SK-N-SH (cell line): ENCODE data around the gene EDN2.

ENCODE experiments used
- CHD2 ChIP-seq: fragments of 150-350 bp; IDR thresholded peaks from 2 replicates; pipeline ENCODE4 v1.6.1; 2018; ENCODE audit warnings: low read length; ENCODE audit not compliant: partially characterized antibody
- FOSL2 ChIP-seq: IDR thresholded peaks from 2 replicates; pipeline ENCODE4 v1.4.0; 2012; ENCODE audit warnings: low read depth, mild to moderate bottlenecking, moderate library complexity, borderline replicate concordance
- FOXM1 ChIP-seq: IDR thresholded peaks from 2 replicates; pipeline ENCODE4 v1.4.0; 2012; ENCODE audit warnings: low read depth, mild to moderate bottlenecking
- GABPA ChIP-seq: IDR thresholded peaks from 2 replicates; pipeline ENCODE4 v1.4.0; 2012; ENCODE audit warnings: low read depth, mild to moderate bottlenecking
- NRF1 ChIP-seq: IDR thresholded peaks from 2 replicates; pipeline ENCODE4 v1.6.1; 2012; ENCODE audit warnings: low read depth, mild to moderate bottlenecking, low read length
- RAD21 ChIP-seq: IDR thresholded peaks from 2 replicates; pipeline ENCODE4 v1.6.1; 2012; ENCODE audit warnings: mild to moderate bottlenecking, low read length
- RCOR1 ChIP-seq: fragments of 150-350 bp; IDR thresholded peaks from 2 replicates; pipeline ENCODE4 v1.6.1; 2017; ENCODE audit warnings: antibody characterized with exemption, low read length
- SMC3 ChIP-seq: IDR thresholded peaks from 2 replicates; pipeline ENCODE4 v1.6.1; 2012; ENCODE audit warnings: low read depth, low read length, improper control_type of control experiment
- TF ChIP-seq, protein P1 (sequence below): fragments of 200-600 bp; sonication (generic); IDR thresholded peaks from 2 replicates; pipeline ENCODE4 v1.6.1; 2017; ENCODE audit warnings: antibody characterized with exemption, mild to moderate bottlenecking, moderate library complexity
- TF ChIP-seq, protein P2 (sequence below): fragments of 150-350 bp; IDR thresholded peaks from 2 replicates; pipeline ENCODE4 v1.6.1; 2017; ENCODE audit warnings: antibody characterized with exemption, low read length, low read depth, borderline replicate concordance
- TF ChIP-seq, protein P3 (sequence below): IDR thresholded peaks from 2 replicates; pipeline ENCODE4 v1.4.0; 2012; ENCODE audit warnings: low read depth, borderline replicate concordance

DNA sequence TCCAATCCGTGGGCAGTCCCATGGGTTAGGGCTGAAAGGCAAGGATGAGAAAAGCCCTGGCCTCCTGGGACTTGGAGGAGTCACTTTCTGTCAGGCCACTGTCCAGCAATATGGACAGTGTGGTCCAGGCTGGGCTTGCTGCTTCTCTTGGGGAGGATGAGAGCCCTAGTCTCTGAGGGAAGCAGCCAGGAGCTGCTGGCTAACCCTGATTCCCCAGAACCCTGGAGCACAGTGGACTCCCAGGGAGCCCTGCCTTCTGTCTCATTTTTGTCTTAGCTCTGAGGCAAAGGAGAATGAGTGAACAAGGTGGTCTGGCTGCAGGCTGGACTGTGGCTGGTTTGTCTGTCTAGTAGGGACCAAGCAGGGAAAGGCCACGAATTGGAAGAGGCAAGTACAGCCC, 23.8 kb upstream of the EDN2 start:
- TF ChIP-seq FOSL2 (no peak), SMC3 (no peak), GABPA (no peak), CHD2 (no peak), FOXM1 (no peak), NRF1 (no peak), RAD21 (no peak), RCOR1 (no peak)
- TF ChIP-seq, protein P1, sequence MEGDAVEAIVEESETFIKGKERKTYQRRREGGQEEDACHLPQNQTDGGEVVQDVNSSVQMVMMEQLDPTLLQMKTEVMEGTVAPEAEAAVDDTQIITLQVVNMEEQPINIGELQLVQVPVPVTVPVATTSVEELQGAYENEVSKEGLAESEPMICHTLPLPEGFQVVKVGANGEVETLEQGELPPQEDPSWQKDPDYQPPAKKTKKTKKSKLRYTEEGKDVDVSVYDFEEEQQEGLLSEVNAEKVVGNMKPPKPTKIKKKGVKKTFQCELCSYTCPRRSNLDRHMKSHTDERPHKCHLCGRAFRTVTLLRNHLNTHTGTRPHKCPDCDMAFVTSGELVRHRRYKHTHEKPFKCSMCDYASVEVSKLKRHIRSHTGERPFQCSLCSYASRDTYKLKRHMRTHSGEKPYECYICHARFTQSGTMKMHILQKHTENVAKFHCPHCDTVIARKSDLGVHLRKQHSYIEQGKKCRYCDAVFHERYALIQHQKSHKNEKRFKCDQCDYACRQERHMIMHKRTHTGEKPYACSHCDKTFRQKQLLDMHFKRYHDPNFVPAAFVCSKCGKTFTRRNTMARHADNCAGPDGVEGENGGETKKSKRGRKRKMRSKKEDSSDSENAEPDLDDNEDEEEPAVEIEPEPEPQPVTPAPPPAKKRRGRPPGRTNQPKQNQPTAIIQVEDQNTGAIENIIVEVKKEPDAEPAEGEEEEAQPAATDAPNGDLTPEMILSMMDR = no peak
- TF ChIP-seq, protein P2, sequence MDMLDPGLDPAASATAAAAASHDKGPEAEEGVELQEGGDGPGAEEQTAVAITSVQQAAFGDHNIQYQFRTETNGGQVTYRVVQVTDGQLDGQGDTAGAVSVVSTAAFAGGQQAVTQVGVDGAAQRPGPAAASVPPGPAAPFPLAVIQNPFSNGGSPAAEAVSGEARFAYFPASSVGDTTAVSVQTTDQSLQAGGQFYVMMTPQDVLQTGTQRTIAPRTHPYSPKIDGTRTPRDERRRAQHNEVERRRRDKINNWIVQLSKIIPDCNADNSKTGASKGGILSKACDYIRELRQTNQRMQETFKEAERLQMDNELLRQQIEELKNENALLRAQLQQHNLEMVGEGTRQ = no peak
- TF ChIP-seq, protein P3, sequence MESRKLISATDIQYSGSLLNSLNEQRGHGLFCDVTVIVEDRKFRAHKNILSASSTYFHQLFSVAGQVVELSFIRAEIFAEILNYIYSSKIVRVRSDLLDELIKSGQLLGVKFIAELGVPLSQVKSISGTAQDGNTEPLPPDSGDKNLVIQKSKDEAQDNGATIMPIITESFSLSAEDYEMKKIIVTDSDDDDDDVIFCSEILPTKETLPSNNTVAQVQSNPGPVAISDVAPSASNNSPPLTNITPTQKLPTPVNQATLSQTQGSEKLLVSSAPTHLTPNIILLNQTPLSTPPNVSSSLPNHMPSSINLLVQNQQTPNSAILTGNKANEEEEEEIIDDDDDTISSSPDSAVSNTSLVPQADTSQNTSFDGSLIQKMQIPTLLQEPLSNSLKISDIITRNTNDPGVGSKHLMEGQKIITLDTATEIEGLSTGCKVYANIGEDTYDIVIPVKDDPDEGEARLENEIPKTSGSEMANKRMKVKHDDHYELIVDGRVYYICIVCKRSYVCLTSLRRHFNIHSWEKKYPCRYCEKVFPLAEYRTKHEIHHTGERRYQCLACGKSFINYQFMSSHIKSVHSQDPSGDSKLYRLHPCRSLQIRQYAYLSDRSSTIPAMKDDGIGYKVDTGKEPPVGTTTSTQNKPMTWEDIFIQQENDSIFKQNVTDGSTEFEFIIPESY = no peak
